DND-41 (cell line): ENCODE results near the gene ARAP1.
A peak's percentile ranks its signal among the peaks of the same experiment; 100 is the strongest.

ENCODE experiments used
- ATAC-seq: fragments of 200-7000 bp; cut with Tn5 transposase; 3 replicates; pipeline ENCODE4 v1.9.1; 2021; ENCODE audit warnings: low read depth; ENCODE audit not compliant: insufficient read depth
- DNase-seq: peaks from one replicate; pipeline ENCODE4 v3.0.0-alpha.2; 2020
- H2AFZ ChIP-seq: 2 replicates; pipeline ENCODE4 v1.6.0; 2012; ENCODE audit warnings: low read depth, low read length
- H3K27ac ChIP-seq: 2 replicates; pipeline ENCODE4 v1.5.1; 2012; ENCODE audit warnings: low read length, inconsistent platforms
- H3K27me3 ChIP-seq: fragments of 200-600 bp; sonication (generic); 2 replicates; pipeline ENCODE4 v1.6.0; 2012; ENCODE audit warnings: low read length, mild to moderate bottlenecking, inconsistent platforms; ENCODE audit not compliant: insufficient read depth, poor library complexity
- H3K36me3 ChIP-seq: 2 replicates; pipeline ENCODE4 v1.5.1; 2012; ENCODE audit warnings: low read length, inconsistent platforms; ENCODE audit not compliant: insufficient read depth
- H3K4me1 ChIP-seq: 2 replicates; pipeline ENCODE4 v1.5.1; 2012; ENCODE audit warnings: mild to moderate bottlenecking, low read length; ENCODE audit not compliant: insufficient read depth
- H3K4me2 ChIP-seq: 2 replicates; pipeline ENCODE4 v1.6.0; 2012; ENCODE audit warnings: mild to moderate bottlenecking, moderate library complexity, low read length, inconsistent platforms; ENCODE audit not compliant: insufficient read depth
- H3K4me3 ChIP-seq, 2 experiments: fragments of 200-600 bp in 1 of 2; shearing (Covaris generic) in 1 of 2; 2 replicates each; pipeline ENCODE4 v1.5.1; 2012 to 2016; ENCODE audit warnings: inconsistent platforms in 2 of 2, low read length in 2 of 2, mild to moderate bottlenecking in 2 of 2, low read depth in 1 of 2, moderate library complexity in 1 of 2
- H3K79me2 ChIP-seq: 2 replicates; pipeline ENCODE4 v1.6.0; 2012; ENCODE audit warnings: low read length, inconsistent platforms; ENCODE audit not compliant: insufficient read depth
- H3K9ac ChIP-seq: 2 replicates; pipeline ENCODE4 v1.6.0; 2012; ENCODE audit warnings: low read depth, mild to moderate bottlenecking, inconsistent platforms, low read length, moderate library complexity
- H3K9me3 ChIP-seq: 2 replicates; pipeline ENCODE4 v1.5.1; 2012; ENCODE audit warnings: low read length, moderate library complexity, mild to moderate bottlenecking, inconsistent platforms; ENCODE audit not compliant: insufficient read depth, severe bottlenecking
- H4K20me1 ChIP-seq: 2 replicates; pipeline ENCODE4 v1.6.0; 2012; ENCODE audit warnings: low read length; ENCODE audit not compliant: insufficient read depth
- CTCF ChIP-seq: IDR thresholded peaks from 2 replicates; pipeline ENCODE4 v1.5.1; 2012; ENCODE audit warnings: borderline replicate concordance, low read length, moderate library complexity, mild to moderate bottlenecking; ENCODE audit not compliant: poor library complexity, severe bottlenecking; ENCODE audit errors: extremely low read depth
- EZH2 ChIP-seq: IDR thresholded peaks from 3 replicates; pipeline ENCODE4 v1.6.1; 2012; ENCODE audit warnings: borderline replicate concordance, low read depth, mild to moderate bottlenecking, moderate library complexity, low read length, inconsistent platforms; ENCODE audit not compliant: severe bottlenecking

Gene ARAP1

DNA sequence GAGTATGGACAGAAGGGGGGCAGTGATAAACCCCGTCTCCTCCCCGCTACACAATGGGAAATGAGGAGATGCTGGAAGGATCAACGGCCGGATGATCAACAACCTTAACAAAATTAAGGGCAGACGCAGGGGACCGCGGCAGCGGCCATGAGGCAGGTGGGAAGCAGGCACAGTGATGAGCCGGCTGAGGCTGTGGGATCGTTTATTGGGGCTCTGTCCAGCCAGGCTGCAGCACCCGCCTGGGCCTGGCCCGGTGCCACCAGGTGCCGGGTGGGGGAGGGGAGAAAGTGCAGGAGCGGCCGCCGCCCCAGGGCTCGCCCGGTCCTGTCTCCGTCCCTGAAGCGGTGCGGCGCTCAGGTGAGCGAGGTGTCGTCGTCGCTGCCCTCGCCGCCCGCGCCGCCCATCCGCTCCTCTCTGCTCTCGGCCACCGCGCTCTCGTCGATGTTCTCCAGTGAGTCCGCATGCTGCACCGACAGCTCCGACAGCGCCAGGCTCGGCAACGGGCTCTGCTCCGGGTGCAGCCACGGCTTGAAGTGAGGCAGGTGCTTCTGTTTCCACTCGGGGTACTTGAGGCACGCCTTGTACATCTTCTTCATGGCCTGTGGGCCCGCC lies 2.4 kb upstream of the ARAP1 start:
- H3K36me3 ChIP-seq = no peaks in the 10 kb centered on the region
- H3K9ac ChIP-seq = no peak overlapping the region
- H3K27me3 ChIP-seq = no peaks in the 10 kb centered on the region
- TF ChIP-seq EZH2 = no peak
- TF ChIP-seq CTCF = no peak
- DNase-seq = no peak
- H3K4me1 ChIP-seq = peaks cover 28% of the 10 kb centered on the region
- no peak overlapping the region for H3K4me2 ChIP-seq
- 0 out of 2 replicates have a peak, but pooled peaks cover 5% of the 10 kb centered on the region for H4K20me1 ChIP-seq
- no peak for ATAC-seq
- no peak overlapping the region for H2AFZ ChIP-seq
- no peaks in the 10 kb centered on the region for H3K9me3 ChIP-seq
- H3K27ac ChIP-seq = no peak overlapping the region
- no peak overlapping the region for H3K4me3 ChIP-seq
- peaks cover 25% of the 10 kb centered on the region for H3K79me2 ChIP-seq

GRCh38 chr11:72754149-72754543 lies 1.9 kb upstream of the ARAP1 start:
- H2AFZ ChIP-seq = no peak overlapping the region
- H3K4me3 ChIP-seq = no peak overlapping the region
- ATAC-seq (no peak), DNase-seq (no peak)
- 0 out of 2 replicates have a peak, but pooled peaks cover 5% of the 10 kb centered on the region for H4K20me1 ChIP-seq
- H3K4me1 ChIP-seq = peaks cover 28% of the 10 kb centered on the region
- no peak overlapping the region for H3K9ac ChIP-seq
- no peaks in the 10 kb centered on the region for H3K36me3 ChIP-seq
- H3K9me3 ChIP-seq = no peaks in the 10 kb centered on the region
- peaks cover 29% of the 10 kb centered on the region for H3K79me2 ChIP-seq
- no peaks in the 10 kb centered on the region for H3K27me3 ChIP-seq
- H3K27ac ChIP-seq = no peak overlapping the region
- TF ChIP-seq CTCF (no peak), EZH2 (no peak)
- H3K4me2 ChIP-seq = no peak overlapping the region

GRCh38 chr11:72753341-72754148 lies 1.3 kb upstream of the ARAP1 start:
- Histone ChIP-seq H3K27ac (no peak overlapping the region), H3K9ac (no peak overlapping the region), H3K4me2 (peak overlapping the region; percentile 81; the same call in 1 of the 2 replicates)

More at GRCh38 chr11:72753341-72754148, 1.3 kb upstream of the ARAP1 start:
- no peak overlapping the region for H2AFZ ChIP-seq
- no peak overlapping the region for H3K4me3 ChIP-seq
- DNase-seq (no peak), ATAC-seq (no peak)
- peaks cover 6% of the 10 kb centered on the region; the same call in 1 of the 2 replicates for H4K20me1 ChIP-seq
- H3K9me3 ChIP-seq = no peaks in the 10 kb centered on the region
- H3K36me3 ChIP-seq = no peaks in the 10 kb centered on the region
- no peaks in the 10 kb centered on the region for H3K27me3 ChIP-seq
- TF ChIP-seq CTCF (no peak), EZH2 (no peak)
- peaks cover 28% of the 10 kb centered on the region for H3K4me1 ChIP-seq
- peaks cover 34% of the 10 kb centered on the region for H3K79me2 ChIP-seq
